Skeletal muscle tissue (tissue), 4 donors: Measurements from ENCODE around the gene MRTFB. TPM values are rescaled to one million over a fixed set of nuclear protein-coding genes. Genes with fewer than 3 reads are reported as not detected.
"Not testable (repeated sequence)": the region's sequence is repeated elsewhere in the genome, so short reads cannot be mapped to it uniquely, and the experiment has no call there.

Experiments used
- H3K27ac ChIP-seq: one replicate; pipeline ENCODE4 v1.7.0; 2013; ENCODE audit warnings: mild to moderate bottlenecking, low read depth, low read length, inconsistent platforms
- H3K27me3 ChIP-seq, 3 donors: one replicate each; pipeline ENCODE4 v1.7.0; 2013; ENCODE audit warnings: low read length in 3 of 3; ENCODE audit not compliant: control insufficient read depth in 3 of 3, insufficient read depth in 3 of 3
- H3K36me3 ChIP-seq, 3 donors: one replicate each; pipeline ENCODE4 v1.7.0; 2013; ENCODE audit warnings: low read length in 3 of 3; ENCODE audit not compliant: control insufficient read depth in 3 of 3, insufficient read depth in 3 of 3
- H3K4me1 ChIP-seq, 3 donors: one replicate each; pipeline ENCODE4 v1.7.0; 2013; ENCODE audit warnings: low read length in 3 of 3, mild to moderate bottlenecking in 3 of 3; ENCODE audit not compliant: control insufficient read depth in 3 of 3, insufficient read depth in 3 of 3
- H3K4me3 ChIP-seq, 3 donors: one replicate each; pipeline ENCODE4 v1.7.0; 2013; ENCODE audit warnings: low read length in 3 of 3
- H3K9ac ChIP-seq, 3 donors: one replicate each; pipeline ENCODE4 v1.7.0; 2013; ENCODE audit warnings: low read length in 3 of 3, mild to moderate bottlenecking in 3 of 3, moderate library complexity in 2 of 3, low read depth in 1 of 3
- H3K9me3 ChIP-seq, 3 donors: one replicate each; pipeline ENCODE4 v1.7.0; 2013; ENCODE audit warnings: low read length in 3 of 3; ENCODE audit not compliant: control insufficient read depth in 3 of 3
- total RNA-seq: library from RNA; depleted of rRNA; stranded (reverse); fragments of >200 nt; gene quantifications from one replicate; pipeline ENCODE4 v1.2.3, GENCODE V29; 2014
- donor health status: Osteomylitis.

The MRTFB gene
- 13.0 TPM for total RNA-seq

- H3K4me3 ChIP-seq: peak within 1 kb of the TSS; percentile 83 to 95 (median 89)
- peaks cover 10 to 18% (median 17%) of the 10 kb centered on the region in 3 donors for H3K4me1 ChIP-seq
- no peaks in the 10 kb centered on the region for H3K9me3 ChIP-seq
- peak within 1 kb of the TSS; percentile 87 to 91 (median 88) for H3K9ac ChIP-seq
- H3K27ac ChIP-seq: peak within 1 kb of the TSS; percentile 62
- H3K36me3 ChIP-seq: peaks cover 0 to 2% (median 0%) of the 10 kb centered on the region in 3 donors
- no peaks in the 10 kb centered on the region for H3K27me3 ChIP-seq
Measured at GRCh38 chr16:14070877-14071575, at the start of gene MRTFB. Gene MRTFB (plus strand): TSS chr16:14071319. CDS start chr16:14140607, 69,288 bp downstream.

GRCh38 chr16:14023526-14023925 is 47.6 kb upstream of the MRTFB start:
- not testable (repeated sequence) for H3K36me3 ChIP-seq, H3K27me3 ChIP-seq, H3K9me3 ChIP-seq, H3K27ac ChIP-seq, H3K4me3 ChIP-seq, H3K9ac ChIP-seq
- H3K4me1 ChIP-seq: peaks cover 25 to 32% (median 27%) of the 10 kb centered on the region in 3 donors

GRCh38 chr16:14024283-14024682 is 46.8 kb upstream of the MRTFB start:
- peak overlapping the region in 1 of 3 donors; percentile 23 for H3K4me3 ChIP-seq
- H3K27me3 ChIP-seq: no peaks in the 10 kb centered on the region
- peak overlapping the region in 1 of 3 donors; percentile 4 for H3K9ac ChIP-seq
- no peak overlapping the region for H3K27ac ChIP-seq
- no peaks in the 10 kb centered on the region for H3K9me3 ChIP-seq
- peaks cover 26 to 37% (median 27%) of the 10 kb centered on the region in 3 donors for H3K4me1 ChIP-seq
- no peaks in the 10 kb centered on the region for H3K36me3 ChIP-seq

- H3K9me3 ChIP-seq: no peaks in the 10 kb centered on the region
- no peak overlapping the region for H3K9ac ChIP-seq
- H3K36me3 ChIP-seq: no peaks in the 10 kb centered on the region
- H3K27me3 ChIP-seq: no peaks in the 10 kb centered on the region
- H3K4me3 ChIP-seq: no peak overlapping the region
- H3K27ac ChIP-seq: no peak overlapping the region
- H3K4me1 ChIP-seq: peaks cover 29 to 38% (median 32%) of the 10 kb centered on the region in 3 donors
Measured at GRCh38 chr16:14026572-14027285, 44.4 kb upstream of the MRTFB start.

GRCh38 chr16:14028202-14028601 is 42.9 kb upstream of the MRTFB start:
- H3K27ac ChIP-seq: peak overlapping the region; percentile 31
- H3K9ac ChIP-seq: peak overlapping the region in 1 of 3 donors; percentile 33
- no peaks in the 10 kb centered on the region for H3K9me3 ChIP-seq
- H3K4me1 ChIP-seq: peaks cover 29 to 38% (median 32%) of the 10 kb centered on the region in 3 donors
- no peaks in the 10 kb centered on the region for H3K36me3 ChIP-seq
- H3K4me3 ChIP-seq: no peak overlapping the region
- H3K27me3 ChIP-seq: no peaks in the 10 kb centered on the region

- Histone ChIP-seq H3K36me3 (no peaks in the 10 kb centered on the region), H3K27ac (no peak overlapping the region), H3K9me3 (no peaks in the 10 kb centered on the region), H3K4me1 (peaks cover 21 to 27% (median 23%) of the 10 kb centered on the region in 3 donors), H3K9ac (peak overlapping the region in 1 of 3 donors; percentile 3), H3K27me3 (no peaks in the 10 kb centered on the region), H3K4me3 (no peak overlapping the region)
Measured at GRCh38 chr16:14029658-14030057, 41.5 kb upstream of the MRTFB start.

GRCh38 chr16:14035092-14035491 is 36.0 kb upstream of the MRTFB start:
- H3K36me3 ChIP-seq: no peaks in the 10 kb centered on the region
- peaks cover 0 to under 1% (median under 1%) of the 10 kb centered on the region in 3 donors for H3K4me1 ChIP-seq
- no peaks in the 10 kb centered on the region for H3K27me3 ChIP-seq
- H3K27ac ChIP-seq: no peak overlapping the region
- H3K9ac ChIP-seq: no peak overlapping the region
- peaks cover 0 to 4% (median 3%) of the 10 kb centered on the region in 3 donors for H3K9me3 ChIP-seq
- H3K4me3 ChIP-seq: no peak overlapping the region

- Histone ChIP-seq H3K27me3 (no peaks in the 10 kb centered on the region), H3K9me3 (peaks cover 0 to 4% (median 3%) of the 10 kb centered on the region in 3 donors), H3K9ac (no peak overlapping the region), H3K36me3 (no peaks in the 10 kb centered on the region), H3K4me3 (no peak overlapping the region), H3K27ac (no peak overlapping the region), H3K4me1 (no peaks in the 10 kb centered on the region)
Measured at GRCh38 chr16:14036889-14037288, 34.2 kb upstream of the MRTFB start.

- H3K4me1 ChIP-seq: peaks cover 0 to 7% (median 0%) of the 10 kb centered on the region in 3 donors
- no peaks in the 10 kb centered on the region for H3K36me3 ChIP-seq
- H3K27me3 ChIP-seq: no peaks in the 10 kb centered on the region
- no peak overlapping the region for H3K4me3 ChIP-seq
- no peak overlapping the region for H3K27ac ChIP-seq
- no peak overlapping the region for H3K9ac ChIP-seq
- peaks cover 0 to 4% (median 3%) of the 10 kb centered on the region in 3 donors for H3K9me3 ChIP-seq
Measured at GRCh38 chr16:14037960-14038359, 33.2 kb upstream of the MRTFB start.

- Histone ChIP-seq H3K27ac (no peak overlapping the region), H3K27me3 (no peaks in the 10 kb centered on the region), H3K4me1 (peaks cover 4 to 10% (median 8%) of the 10 kb centered on the region in 3 donors), H3K9ac (no peak overlapping the region), H3K9me3 (peaks cover 0 to 4% (median 3%) of the 10 kb centered on the region in 3 donors), H3K4me3 (no peak overlapping the region), H3K36me3 (no peaks in the 10 kb centered on the region)
Measured at GRCh38 chr16:14041164-14041563, 30.0 kb upstream of the MRTFB start.
